NCI-H2171 treated with DMSO at 0.1 percent for 48 hours (cell line): ENCODE measurements around the gene APOO.

Experiments
- DNase-seq: peaks from one replicate; lab custom pipeline; 2025; lab: John Stamatoyannopoulos, UW

APOO gene

DNA sequence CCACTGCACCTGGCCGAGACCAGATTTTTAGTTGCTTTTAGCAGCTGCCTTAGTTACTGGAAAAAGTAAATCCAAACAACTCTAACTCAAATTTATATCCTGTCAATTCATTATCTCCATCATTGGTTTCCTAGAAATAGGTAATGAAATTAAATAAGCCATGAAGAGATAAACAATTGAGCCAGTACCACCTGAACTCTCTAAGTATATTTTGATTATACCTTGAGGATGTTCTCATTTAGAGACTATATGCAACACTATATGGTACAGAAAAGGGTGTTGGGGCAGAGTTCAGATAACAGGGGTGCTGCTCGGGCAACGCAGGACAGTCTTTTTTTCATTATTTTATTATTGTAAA is 89.8 kb downstream of the APOO start:
- DNase-seq, result no peak

DNA sequence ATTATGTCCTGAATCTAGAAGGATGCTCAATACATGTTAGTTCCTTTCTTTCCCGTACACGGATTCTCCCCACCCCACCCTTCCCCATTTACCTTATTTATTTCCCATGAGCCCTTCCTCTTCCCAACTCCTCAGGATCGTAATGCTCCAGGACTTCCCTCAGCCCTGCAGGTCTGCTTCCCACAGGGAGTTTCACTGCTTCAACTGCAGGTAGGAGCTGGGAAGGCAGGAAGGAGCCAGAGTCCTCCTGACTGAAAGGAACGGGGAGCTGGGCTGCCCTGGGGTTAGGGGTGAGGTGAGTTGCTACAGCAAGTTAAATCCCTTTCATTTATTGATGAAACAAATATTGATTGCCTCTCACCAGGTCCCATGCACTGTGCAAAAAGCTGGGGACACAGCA is 91.6 kb downstream of the APOO start:
- DNase-seq, result no peak

DNA sequence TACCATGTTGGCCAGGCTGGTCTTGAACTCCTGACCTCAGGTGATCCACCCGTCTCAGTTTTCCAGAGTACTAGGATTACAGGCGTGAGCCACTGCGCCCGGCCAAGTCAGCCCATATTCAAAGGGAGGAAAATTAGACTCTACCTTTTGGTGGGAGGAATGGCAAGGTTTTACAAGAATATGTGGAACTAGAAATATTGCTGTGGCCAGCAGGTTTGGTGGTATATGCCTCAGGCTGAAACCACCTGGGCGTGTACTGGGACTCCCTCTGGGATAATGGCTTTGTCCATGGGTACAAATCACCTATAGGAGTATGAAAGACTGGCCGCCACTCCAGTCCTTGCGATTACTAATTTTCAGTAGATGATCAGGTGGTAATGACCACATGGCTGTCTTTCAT is 92.4 kb downstream of the APOO start:
- no peak for DNase-seq

DNA sequence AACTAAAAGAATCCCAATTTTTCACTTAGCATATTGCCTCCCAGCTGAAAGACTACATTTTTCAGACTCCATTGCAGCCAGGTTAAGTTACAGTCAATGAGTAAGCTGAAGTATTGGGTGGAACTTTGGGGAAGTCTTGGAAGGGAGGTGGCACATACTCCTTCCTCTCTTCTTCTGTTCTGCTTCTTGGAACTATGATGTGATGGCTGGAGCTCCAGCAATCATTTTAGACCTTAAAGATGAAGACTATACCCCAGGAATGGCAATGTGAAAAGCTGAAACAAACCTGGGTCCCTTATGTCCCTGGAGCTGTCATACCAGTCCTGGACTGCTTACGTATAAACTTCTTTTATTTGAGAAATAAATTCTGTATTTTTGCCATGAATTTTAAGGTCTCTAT is 93.9 kb downstream of the APOO start:
- DNase-seq, result no peak

DNA sequence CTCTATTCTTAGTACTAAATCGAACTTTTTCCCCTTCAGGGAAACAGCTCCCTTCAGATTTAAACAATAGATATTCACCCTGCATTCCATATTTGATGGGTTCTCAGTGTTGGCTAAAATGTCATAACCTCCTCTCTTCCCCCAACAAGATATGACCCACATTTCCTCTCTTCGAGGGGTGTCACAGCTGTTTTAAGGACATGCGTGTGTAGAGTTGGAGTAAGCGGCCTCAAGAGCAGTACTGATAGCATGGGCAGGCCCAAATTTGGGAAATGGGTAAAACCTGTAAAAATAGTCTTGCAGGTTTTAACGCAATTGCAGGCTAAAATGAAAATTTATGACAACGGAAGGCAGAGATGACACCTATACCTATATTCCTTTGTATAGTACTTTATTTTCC is 96.1 kb downstream of the APOO start:
- DNase-seq, result no peak

DNA sequence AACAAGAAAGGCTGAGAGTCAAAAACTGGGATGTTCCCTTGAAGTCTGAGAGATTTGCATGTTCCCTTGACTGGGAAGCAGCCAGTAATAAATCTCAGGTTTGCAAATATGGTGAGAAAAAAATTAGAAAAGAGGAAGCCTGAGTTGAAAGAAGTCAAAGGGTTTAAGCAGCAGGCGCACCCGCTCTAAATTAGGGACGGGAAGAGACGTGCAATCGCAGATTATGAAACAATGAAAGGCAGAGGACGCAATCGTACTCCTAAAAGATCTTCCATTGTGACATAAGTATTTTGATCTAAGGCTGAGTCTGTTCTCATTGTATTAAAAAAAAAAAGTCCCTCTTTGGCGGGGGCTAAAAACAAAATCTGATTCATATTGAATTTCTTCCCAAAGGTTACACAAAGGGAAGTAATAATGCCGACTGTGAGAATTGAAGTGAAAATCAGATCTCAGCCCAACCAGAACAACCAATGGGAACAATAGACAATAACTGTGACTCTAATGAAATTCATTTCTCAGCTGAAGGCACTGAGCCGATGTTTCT is 96.6 kb downstream of the APOO start:
- DNase-seq, result no peak

DNA sequence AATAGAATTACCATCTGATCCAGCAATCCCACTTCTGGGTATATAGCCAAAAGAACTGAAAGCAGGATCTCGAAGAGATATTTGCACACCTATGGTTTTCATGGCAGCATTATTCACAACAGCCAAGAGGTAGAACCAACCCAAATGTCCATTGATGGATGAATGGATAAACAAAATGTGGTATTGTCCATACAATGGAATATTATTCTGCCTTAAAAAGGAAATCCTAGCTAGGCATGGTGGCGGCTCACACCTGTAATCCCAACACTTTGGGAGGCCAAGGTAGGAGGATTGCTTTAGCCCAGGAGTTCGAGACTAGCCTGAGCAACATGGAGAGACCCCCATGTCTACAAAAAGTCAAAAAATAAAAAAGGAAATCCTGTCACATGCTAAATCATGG is 97.5 kb downstream of the APOO start:
- DNase-seq, result no peak

DNA sequence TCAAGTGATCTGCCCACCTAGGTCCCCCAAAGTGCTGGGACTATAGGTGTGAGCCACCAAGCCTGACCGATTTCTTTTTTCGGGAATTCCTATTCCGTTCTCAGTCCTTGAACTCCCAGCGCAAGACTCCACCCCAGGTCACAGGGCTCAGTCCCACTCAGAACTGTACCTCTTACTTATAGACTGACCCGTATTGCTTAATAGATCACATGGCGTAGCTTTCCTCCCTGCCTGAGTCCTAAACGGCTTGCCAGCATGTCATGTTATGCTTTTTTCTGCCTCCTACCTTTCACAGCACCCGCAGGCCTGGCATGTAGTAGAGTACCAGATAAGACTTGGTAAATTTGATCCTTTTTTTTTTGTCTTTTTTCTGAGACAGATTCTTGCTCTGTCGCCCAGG is 102.3 kb downstream of the APOO start:
- DNase-seq, result no peak

DNA sequence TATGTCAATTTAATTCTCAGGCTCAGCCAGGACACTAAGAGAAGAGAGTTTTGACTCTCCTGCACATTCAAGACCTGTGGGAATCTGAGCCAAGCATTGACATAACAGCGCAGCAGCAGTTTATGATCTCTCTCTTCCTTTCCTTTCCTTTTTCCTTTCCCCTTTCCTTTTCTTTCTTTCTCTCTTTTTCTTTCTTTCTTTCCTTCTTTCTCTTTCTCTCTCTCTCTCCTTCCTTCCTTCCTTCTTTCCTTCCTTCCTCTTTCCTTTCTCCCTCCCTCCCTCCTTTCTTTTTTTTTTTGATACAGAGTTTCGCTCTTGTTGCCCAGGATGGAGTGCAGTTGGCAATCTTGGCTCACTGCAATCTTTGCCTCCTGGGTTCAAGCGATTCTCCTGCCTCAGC is 103.2 kb downstream of the APOO start:
- DNase-seq, result no peak

DNA sequence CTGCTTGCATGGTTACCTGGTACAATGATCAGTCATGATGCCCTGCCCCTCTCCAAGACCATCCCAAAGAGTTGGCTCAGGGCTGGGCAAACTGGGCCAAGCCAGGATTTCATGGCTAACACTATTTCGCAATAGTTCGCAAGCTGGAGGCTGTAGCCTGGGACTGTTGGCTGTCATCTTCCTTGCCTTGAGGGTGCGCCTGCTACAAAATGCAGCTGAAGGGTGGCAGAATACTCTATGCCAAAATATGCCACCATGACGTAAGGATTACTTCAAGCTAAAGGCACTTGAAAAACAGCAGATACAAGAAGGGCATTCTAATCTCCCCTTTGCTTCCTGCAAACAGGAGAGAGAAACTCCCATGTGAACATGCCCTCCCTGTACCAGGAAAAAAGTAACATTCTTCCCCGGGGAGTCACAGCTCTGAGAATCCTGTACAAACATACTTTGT is 103.8 kb downstream of the APOO start:
- no peak for DNase-seq

DNA sequence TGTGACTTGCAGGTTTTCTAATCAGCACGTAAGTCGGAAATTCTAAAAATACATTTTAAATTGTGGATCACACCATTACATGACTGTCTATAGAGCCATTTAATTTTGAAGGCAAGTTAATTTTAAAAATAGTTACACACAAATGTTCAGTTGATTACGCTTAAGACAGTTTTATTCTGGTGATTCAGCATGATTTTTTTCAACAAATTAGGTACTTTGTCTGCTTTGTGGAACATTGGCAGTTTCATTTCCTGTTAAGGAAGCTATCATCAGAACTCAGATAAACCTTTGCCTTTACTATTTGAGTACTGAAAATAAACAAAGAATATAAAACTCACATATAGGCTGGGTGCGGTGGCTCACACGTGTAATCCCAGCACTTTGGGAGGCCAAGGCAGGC is 105.3 kb downstream of the APOO start:
- DNase-seq, result no peak

DNA sequence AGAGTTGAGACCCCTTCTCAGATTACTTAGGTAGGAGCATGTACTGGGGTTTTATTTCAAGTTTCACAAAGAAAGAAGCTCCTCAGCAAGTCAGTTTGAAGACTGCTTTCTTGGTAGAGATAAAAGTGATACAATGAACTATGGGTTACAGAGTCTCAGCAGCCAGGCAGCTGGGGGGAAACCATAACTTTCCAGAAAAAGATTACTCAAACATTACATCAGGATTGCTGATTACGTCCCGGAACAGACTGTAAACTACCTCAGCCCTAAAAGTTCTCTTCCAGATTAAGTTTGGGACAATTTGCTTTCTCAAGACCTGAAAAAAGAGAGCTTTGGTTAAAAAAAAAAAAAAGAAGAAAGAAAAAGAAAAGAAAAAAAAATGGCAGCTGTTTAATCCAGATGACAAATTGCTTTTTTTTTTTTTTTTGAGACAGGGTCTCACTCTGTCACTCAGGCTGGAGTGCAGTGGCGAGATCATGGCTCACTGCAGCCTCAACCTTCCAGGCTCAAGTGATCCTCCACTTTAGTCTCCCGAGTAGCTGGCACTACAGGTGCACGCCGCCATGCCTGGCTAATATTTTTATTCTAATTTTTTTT is 108.2 kb downstream of the APOO start:
- no peak for DNase-seq

DNA sequence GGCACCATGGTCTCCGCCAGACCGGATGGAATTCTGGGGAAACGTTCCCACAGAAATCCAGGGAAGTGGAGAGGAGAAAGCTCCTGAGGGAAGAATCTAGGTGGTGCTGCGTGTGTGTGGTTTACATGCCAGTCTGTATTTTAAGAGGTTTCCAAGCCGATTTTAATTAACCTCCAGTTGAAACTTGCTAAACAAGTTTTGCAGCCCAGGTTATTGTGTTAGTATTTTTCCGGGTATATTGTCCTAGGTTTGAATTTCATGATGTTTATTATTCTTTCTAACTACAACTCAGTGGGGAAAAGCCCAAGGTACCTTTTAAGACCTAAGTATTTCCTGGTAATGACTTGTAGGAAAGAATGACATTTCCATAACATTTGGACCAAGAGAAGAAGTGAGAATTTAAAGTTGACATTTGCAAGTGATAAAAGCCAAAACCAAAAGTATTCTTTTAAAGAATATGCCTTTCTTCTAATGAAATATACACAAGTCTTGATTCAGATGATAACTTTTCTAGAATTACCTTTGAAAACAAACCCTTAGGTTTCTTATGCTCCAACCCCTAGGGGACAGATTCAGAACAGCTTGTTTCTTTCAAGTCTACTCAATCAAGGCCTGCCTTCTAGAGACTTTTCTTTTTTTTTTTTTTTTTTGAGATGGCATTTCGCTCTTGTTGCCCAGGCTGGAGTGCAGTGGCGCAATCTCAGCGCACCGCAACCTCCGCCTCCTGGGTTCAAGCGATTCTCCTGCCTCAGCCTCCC is 110.2 kb downstream of the APOO start:
- no peak for DNase-seq

DNA sequence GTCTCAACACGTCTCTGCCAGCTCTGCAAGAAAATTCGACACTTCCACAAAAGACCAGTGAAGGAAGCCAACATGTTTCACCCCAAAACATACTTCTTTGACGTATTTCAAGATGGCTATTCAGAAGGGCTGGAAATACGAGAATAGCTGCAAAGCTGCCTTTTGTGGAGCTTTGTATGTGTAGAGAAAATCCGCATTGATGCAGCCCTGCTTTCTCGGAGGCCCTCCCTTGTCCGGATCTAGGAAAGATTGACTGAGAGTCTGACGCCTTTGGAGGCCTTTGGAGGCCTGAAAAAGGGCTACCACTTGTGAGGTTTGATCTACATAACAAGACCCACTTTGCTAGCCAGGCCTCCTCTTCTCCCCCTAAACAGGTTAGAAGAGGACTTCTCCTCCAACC is 112.5 kb downstream of the APOO start:
- no peak for DNase-seq

DNA sequence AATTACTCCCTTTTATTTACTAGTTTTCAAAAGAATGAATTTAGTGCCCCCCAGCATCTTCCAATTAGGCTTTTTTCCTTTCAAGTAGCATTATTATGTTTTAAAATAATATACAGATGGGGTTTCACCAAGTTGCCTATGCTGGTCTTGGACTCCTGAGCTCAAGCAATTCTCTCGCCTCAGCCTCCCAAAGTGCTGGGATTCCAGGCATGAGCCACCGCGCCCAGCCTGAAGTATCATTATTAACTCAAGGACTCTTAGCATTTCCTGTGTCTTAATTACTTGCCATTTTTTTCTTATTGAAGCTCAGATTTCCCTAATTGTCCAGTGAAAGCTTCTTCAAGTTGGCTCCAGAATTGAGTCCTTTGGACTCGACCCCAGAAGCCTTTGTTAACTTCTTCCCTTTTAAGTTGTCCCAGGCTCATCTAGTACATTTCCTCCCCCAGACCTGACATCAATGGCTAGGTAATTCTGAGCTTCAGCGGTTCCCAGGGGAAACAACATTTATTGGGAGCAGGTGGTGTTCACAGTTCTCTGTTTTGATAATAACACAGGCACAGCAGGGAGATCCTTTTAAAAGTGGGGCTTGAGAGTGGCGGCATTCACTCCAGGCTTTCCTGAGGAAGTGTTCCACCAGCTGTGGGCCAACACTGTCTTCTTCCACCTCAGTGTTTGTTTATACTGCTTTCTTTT is 114.7 kb downstream of the APOO start:
- peak; percentile 83 for DNase-seq

DNA sequence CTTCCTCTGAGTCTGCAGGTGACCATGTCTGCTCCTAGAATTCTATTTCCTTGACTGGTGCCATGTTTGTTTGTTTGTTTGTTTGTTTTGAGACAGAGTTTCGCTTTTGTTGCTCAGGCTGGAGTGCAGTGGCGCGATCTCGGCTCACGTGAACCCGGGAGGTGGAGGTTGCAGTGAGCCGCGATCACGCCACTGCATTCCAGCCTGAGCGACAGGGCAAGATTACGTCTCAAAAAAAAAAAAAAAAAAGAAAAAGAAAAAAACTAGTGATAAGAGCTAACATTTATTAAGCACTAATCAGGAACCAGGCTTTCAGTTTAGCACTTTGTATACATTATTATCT is 117.6 kb downstream of the APOO start:
- no peak for DNase-seq

DNA sequence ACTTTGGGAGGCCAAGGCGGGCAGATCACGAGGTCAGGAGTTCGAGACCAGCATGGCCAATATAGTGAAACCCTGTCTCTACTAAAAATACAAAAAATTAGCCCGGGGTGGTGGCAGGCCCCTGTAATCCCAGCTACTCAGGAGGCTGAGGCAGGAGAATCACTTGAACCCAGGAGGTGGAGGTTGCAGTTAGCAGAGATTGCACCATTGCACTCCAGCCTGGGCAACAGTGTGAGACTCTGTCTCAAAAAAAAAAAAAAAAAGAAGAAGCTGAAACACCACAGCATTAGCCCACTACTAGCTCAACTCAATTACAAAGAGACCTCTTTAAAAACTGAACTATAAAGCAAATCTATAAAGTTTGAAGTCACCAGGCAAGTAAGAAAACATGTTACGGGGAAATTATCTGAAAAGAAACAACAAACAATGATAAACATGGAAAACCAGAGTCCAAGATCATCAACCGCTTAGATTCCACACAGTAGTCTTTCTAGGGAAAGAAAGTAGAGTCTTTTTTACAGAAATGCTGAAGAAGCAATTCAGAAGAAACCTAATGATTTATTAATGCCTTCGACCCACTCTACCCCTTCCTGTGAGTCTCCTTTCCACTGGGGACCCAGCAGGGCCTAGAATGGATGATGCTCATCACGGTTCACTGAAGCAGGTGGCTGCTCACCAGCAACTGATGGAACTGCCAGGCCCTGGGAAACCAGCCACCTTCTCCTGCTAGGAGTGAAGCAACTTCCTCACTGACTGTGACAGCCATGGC is 118.2 kb downstream of the APOO start:
- no peak for DNase-seq

DNA sequence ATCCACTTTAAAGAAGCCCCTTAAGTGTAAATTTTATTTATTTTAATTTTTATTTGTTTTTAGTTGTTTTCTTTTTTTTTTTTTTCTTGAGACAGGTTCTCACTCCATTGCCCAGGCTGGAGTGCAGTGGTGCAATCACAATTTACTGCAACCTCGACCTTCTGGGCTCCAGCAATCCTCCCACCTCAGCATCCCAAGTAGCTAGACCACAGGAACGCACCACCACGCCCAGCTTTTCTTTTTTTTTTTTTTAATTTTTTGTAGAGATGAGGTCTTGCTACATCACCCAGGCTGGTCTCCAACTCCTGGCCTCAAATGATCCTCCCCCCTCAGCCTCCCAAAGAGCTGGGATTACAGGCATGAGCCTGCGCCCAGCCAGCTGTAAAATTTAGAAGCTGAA is 118.8 kb downstream of the APOO start:
- no peak for DNase-seq

DNA sequence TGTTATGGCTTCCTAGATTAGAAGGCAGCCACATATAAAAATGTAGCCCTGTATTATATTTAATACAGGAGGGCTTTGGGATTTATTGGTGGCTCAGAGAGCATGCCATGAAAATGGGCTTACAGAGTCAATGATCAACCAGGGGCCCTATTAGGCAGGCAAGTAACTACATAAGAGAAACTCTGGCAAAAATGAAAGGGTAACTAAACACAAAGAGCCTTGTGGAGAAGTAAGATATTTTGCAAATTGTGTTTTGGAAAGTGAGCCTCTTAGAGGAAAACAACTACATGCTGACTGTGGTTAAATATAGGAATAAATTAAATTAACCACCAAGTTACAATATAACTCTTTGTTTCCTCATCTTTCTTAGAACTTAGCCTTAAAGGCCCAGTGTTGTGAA is 119.2 kb downstream of the APOO start:
- no peak for DNase-seq

DNA sequence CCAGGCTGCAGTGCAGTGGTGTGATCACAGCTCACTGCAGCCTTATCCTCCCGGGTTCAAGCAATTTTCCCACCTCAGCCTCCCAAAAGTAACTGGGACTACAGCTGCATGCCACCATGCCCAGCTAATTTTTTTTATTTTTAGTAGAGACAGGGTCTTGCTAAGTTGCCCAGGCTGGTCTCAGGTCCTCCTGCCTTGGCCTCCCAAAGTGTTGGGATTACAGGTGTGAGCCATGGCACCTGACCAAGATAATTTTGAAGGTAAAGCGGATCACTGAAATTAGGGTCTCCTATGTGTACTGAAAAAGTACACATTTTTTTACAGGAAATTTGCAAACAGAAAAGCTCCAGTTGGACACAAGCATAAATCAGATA is 120.0 kb downstream of the APOO start:
- DNase-seq, result no peak

DNA sequence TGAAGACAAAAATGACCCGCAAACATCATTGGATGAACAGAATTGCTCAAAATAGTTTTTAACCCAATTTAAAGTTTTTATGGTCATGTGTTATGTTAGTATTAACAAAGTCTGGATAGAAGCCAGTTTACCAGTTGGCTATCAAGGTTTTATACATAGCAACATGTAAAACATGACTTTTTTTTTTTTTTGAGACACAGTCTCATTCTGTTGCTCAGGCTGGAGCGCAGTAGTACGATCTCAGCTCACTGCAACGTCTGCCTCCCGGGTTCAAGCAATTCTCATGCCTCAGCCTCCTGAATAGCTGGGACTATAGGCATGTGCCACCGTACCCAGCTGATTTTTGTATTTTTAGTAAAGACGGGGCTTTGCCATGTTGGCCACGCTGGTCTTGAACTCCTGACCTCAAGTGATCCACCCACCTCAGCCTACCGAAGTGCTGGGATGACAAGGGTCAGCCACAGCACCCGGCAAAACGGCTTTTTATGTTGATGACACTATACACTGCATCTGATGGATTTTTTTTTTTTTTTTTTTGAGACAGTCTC is 121.4 kb downstream of the APOO start:
- no peak for DNase-seq

DNA sequence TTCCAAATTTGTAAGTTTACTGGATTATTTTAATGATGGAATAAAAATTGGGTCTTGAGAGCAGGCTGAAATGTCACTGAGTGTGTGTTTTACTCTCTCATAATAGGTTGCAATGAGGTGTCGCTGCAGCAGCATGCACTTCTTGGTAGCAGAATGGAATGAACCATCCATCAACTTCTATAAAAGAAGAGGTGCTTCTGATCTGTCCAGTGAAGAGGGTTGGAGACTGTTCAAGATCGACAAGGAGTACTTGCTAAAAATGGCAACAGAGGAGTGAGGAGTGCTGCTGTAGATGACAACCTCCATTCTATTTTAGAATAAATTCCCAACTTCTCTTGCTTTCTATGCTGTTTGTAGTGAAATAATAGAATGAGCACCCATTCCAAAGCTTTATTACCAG is 122.2 kb downstream of the APOO start:
- DNase-seq, result no peak
